AG08395 (cell line): ENCODE results near the gene PRMT3.
"Not testable (repeated sequence)": the region's sequence is repeated elsewhere in the genome, so short reads cannot be mapped to it uniquely, and the experiment has no call there.

Source experiments
- DNase-seq: peaks from one replicate; pipeline ENCODE4 v3.0.0; 2012; ENCODE audit warnings: mixed read lengths, low spot score

PRMT3 gene

GRCh38 chr11:20374741-20375300, 12.7 kb upstream of the PRMT3 start:
- DNase-seq: no peak

- no peak for DNase-seq
Observed at GRCh38 chr11:20376162-20376730, 11.3 kb upstream of the PRMT3 start.

DNA sequence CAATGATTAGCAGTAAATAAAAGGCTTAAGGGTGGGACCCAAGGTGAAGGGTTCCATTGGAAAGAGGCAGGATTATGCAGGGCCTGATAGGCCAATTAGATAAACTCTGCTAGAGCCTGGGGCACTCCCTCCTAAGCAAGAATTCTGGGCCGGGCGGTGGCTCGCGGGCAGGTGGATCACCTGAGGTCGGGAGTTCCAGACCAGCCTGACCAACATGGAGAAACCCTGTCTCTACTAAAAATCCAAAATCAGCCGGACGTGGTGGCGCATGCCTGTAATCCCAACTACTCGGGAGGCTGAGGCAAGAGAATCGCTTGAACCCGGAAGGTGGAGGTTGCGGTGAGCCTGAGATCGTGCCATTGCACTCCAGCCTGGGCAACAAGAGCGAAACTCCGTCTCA, 1.5 kb upstream of the PRMT3 start:
- DNase-seq: not testable (repeated sequence)

DNA sequence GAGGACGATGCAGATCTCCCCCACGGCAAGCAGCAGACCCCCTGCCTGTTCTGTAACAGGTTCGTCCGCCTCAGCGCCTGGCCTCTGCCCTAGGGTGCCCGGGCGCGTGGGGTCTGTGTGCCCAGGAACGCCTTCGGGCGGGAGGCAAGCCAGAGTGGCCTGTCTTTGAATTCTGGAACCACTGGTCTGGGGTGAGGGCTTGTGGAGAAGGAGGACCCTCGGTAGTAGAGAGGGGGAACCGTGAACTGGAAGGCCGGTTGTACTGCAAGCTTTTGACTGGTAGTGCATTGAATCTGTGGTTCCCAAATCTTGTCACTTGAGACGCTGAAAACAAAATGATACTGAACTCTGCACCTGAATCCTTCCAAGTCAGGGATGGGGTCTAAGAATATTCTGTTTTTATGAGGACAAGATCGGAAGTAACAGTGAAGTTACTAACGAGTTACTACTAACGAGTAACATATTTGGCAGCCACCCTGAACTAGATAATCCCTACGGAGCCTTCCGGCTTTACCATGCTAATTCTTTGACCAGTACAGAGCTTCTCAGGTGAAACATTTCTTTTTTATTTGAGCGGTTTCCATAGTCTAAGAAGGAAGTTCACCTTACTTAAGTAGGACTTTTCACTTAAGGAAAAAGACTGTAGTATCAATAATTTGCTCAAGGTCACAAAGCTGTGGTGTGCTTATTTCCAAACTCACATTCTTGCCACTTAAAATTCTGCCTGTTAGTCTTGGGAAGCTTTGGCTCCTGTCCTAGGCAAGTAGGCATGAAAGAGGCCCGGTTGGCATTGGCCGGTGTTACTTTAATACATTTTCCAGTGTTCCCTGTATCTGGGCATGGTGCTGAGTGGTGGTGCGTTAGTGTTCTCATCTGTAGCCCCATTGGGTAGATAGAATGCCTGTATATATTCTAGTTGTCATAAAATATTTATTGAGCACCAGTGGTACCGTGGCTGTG, 860 bp downstream of the PRMT3 start:
- peak; percentile 14 for DNase-seq

GRCh38 chr11:20397281-20397680, 9.8 kb downstream of the PRMT3 start:
- DNase-seq: peak; percentile 53

GRCh38 chr11:20399498-20399897, 12.0 kb downstream of the PRMT3 start:
- DNase-seq: no peak

DNA sequence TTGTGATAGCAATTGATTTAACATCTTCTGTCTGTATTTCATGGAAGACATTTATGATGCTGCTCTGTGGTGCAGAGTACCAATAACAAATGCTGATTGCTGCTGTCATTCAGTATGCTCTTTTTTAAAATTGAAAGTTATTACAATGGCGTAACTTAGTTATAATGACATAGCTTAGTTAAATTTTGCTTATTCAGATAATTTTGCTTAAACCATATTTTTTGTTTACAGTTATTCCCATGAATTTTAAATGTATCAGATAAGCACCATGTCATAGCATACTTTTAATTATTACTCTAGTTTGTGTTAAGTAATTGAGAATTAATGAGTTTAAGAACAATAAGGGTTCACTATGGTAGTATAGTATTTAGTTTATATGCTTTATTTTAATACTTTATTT, 15.5 kb downstream of the PRMT3 start:
- no peak for DNase-seq

GRCh38 chr11:20406484-20406883, 19.0 kb downstream of the PRMT3 start:
- no peak for DNase-seq

- DNase-seq: no peak
Observed at GRCh38 chr11:20407344-20407743, 19.8 kb downstream of the PRMT3 start.

- DNase-seq: no peak
Observed at GRCh38 chr11:20415432-20415831, 27.9 kb downstream of the PRMT3 start.

- no peak for DNase-seq
Observed at GRCh38 chr11:20417771-20418170, 30.3 kb downstream of the PRMT3 start.

GRCh38 chr11:20421946-20422345, 34.4 kb downstream of the PRMT3 start:
- DNase-seq: no peak

GRCh38 chr11:20429216-20429615, 41.7 kb downstream of the PRMT3 start:
- DNase-seq: no peak

GRCh38 chr11:20438637-20439036, 51.1 kb downstream of the PRMT3 start:
- no peak for DNase-seq

DNA sequence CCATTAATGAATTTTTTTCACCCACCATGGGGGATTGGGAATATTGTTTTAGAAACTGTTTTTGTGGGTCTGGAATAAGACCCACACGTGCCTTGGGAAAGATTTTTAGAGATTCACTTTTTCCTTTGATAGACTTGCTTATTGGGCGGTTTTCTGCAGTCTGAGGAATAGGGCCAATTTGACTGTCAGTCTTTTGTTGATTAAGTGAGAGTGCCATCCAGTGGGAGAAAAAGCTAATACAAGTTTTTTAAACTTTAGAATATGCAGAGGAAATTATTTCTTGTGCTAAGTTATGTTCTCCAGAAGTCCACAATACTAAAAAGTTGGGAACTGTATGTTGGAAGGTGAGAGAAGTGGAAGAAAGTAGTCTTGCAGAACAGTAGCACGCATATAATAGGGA, 56.1 kb downstream of the PRMT3 start:
- peak; percentile 6 for DNase-seq

- DNase-seq: no peak
Observed at GRCh38 chr11:20444535-20444934, 57.0 kb downstream of the PRMT3 start.

DNA sequence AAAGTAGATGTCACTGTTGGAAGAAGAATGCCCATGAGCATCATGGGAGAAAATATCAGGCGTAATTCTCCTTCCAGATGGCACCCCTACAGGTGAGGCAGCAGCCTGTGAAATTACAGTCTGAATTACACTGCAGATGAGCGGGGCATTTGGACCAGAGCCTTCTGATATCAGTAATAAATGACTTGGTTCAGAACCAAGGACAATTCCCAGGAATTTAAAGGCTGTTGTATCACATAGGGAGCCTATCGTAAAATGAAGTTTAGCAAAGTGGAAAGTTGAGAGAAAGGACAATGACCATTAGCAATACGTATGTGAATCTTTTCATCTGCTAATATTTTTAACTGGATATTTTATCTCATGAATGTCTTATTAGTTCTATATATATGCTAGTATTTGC, 61.3 kb downstream of the PRMT3 start:
- DNase-seq: no peak

DNA sequence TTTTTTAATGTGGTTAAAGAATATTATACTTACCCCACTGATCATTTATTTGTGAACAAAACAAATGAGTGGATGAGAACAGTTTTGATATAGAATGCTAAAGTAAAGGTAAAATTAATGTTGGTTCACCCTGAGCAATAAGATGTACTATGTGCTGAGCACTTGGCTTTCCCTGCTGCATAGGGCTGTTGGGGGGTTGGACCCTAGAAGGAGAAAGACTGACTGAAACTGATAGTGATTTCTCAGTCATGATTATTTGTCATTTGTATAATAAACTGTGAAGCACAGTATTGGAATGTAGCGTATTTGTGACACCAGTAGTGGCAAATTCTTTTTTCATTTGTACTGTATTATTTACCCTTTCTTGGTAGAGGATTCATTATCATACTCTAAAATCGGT, 63.3 kb downstream of the PRMT3 start:
- no peak for DNase-seq

DNA sequence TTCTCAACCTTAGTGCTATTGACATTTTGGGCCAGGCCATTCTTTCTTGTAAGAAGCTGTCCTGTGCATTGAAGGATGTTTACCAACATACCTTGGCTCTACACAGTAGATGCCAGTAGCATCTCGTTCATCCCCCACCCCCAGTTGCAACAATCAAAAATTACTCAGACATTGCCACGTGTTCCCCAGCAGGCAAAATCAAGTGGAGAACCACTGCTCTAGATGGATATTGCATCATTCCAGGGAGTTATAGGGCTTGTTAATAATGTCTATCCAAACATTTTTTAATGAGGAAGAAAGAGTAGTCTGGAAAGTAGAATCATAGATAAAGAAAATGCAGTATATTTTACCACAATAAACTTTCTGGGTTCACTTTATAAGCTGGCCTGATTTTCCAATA, 64.1 kb downstream of the PRMT3 start:
- DNase-seq: peak; percentile 18

DNA sequence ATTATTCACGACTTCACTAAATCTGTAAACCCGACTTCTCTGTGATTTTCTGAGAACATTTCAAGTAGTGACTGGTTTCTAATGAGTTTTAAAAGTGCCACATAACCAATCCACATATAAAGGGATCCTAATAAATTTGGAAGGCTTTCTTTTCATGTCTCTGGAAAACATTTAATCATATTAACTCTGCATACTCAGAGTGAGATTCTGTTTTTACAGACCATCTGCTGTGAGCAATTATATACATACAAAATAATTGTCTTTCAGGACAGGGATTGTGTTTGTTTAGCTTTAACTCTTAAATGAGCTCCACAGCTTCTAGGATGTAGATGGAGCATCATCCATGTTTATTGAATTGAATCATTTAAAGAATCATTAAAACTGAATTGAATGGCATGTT, 65.1 kb downstream of the PRMT3 start:
- no peak for DNase-seq

DNA sequence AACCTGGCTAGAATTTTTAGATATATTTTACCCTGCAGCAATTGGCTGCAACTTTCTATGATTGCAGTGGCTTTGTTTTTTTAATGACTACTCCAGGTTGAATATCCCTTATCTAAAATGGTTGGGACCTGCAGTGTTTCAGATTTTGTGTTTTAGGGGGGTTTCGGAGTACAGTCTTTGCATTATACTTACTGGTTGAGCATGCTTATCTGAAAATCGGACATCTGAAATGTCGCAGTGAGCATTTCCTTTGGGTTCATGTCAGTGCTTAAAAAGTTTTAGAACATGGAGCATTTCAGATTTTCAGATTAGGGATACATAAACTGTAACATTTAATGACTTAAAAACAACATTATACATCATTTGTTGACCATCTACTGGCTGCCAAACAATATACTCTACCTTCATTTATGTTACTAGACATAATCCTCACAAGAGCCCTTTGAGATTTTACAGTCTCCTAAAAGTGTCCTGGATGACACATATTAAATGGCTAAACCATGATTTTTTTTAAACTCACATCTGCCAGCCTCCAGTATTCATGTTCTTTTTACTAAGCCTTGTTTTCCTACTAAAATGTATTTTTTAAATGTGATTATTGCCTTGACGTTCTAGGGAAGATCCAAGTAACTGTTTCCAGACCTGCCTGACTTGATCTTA, 66.3 kb downstream of the PRMT3 start:
- DNase-seq: no peak

- no peak for DNase-seq
Observed at GRCh38 chr11:20457001-20457799, 69.7 kb downstream of the PRMT3 start.
